AG04450 (cell line): ENCODE measurements around the gene ADGRA1. TPM values are rescaled to one million over a fixed set of nuclear protein-coding genes. Genes with fewer than 3 reads are reported as not detected.

ENCODE experiments used
- CTCF ChIA-PET: fragments of 300-600, 350-600 bp; formaldehyde crosslinking; extraction: SDS; loops from one replicate; lab custom pipeline; 2022; ENCODE audit warnings: antibody characterized with exemption, inconsistent platforms; lab: Charles Lee
- POLR2A ChIA-PET: fragments of 350-600 bp; formaldehyde crosslinking; extraction: SDS; loops from one replicate; lab custom pipeline; 2021; ENCODE audit warnings: antibody characterized with exemption, inconsistent platforms; lab: Yijun Ruan, JAX
- DNase-seq: peaks from one replicate; pipeline ENCODE4 v3.0.0-alpha.2; 2011; ENCODE audit warnings: low read depth, low spot score
- H3K27ac ChIP-seq: one replicate; pipeline ENCODE4 v1.5.1; 2012; ENCODE audit warnings: low read depth, low read length, control low read depth
- H3K27me3 ChIP-seq: one replicate; pipeline ENCODE4 v1.6.0; 2012; ENCODE audit warnings: low read length; ENCODE audit not compliant: control insufficient read depth, insufficient read depth
- H3K4me3 ChIP-seq: 2 replicates; pipeline ENCODE4 v1.5.1; 2011; ENCODE audit warnings: mild to moderate bottlenecking, low read depth, low read length, control low read depth
- H3K9me3 ChIP-seq: 2 replicates; pipeline ENCODE4 v1.5.1; 2012; ENCODE audit warnings: low read length; ENCODE audit not compliant: control insufficient read depth, insufficient read depth
- CTCF ChIP-seq: IDR thresholded peaks from 2 replicates; pipeline ENCODE4 v1.5.1; 2011; ENCODE audit warnings: low read depth, low read length, control low read depth, inconsistent platforms
- polyA plus RNA-seq: library from polyadenylated mRNA; depleted of rRNA; stranded (reverse); fragments of >200 nt; gene quantifications from 2 replicates; pipeline ENCODE4 v1.2.3, GENCODE V29; 2011; rRNA removed

ADGRA1 gene
- polyA plus RNA-seq, 1 experiment: not detected

- TF ChIP-seq CTCF: no peak
- no peak overlapping the region for H3K4me3 ChIP-seq
- POLR2A ChIA-PET: no interaction called here
- no peak for DNase-seq
- peaks cover 89% of the 10 kb centered on the region for H3K9me3 ChIP-seq
- no peak overlapping the region for H3K27ac ChIP-seq
- H3K27me3 ChIP-seq: no peaks in the 10 kb centered on the region
- CTCF ChIA-PET: no interaction called here
Observed at GRCh38 chr10:133180192-133180964, 92.7 kb downstream of the ADGRA1 start.

- POLR2A ChIA-PET: no interaction called here
- Histone ChIP-seq H3K27ac (no peak overlapping the region), H3K9me3 (peaks cover 94% of the 10 kb centered on the region), H3K4me3 (no peak overlapping the region), H3K27me3 (no peaks in the 10 kb centered on the region)
- no peak for TF ChIP-seq CTCF
- no peak for DNase-seq
- CTCF ChIA-PET: no interaction called here
Observed at GRCh38 chr10:133180965-133181639, 93.4 kb downstream of the ADGRA1 start.

Other genes with a start within 250 kb of the ADGRA1 start
- gene CFAP46, start 145.4 kb upstream of the ADGRA1 start, polyA plus RNA-seq: 1.7 and 2.7 TPM in 2 replicates
- 0.46 and 0.56 TPM in 2 replicates for gene KNDC1, start 72.3 kb downstream of the ADGRA1 start, polyA plus RNA-seq
- not detected in 2 replicates for gene UTF1, start 142.3 kb downstream of the ADGRA1 start, polyA plus RNA-seq
- not detected in 2 replicates for gene VENTX, start 149.9 kb downstream of the ADGRA1 start, polyA plus RNA-seq
- gene ADAM8, start 188.9 kb downstream of the ADGRA1 start, polyA plus RNA-seq: 0.25 and 0.36 TPM in 2 replicates
- gene TUBGCP2, start 220.9 kb downstream of the ADGRA1 start, polyA plus RNA-seq: 40.0 and 45.1 TPM in 2 replicates
- 21.6 and 31.3 TPM in 2 replicates for gene ZNF511, start 221.0 kb downstream of the ADGRA1 start, polyA plus RNA-seq
- 0.16 and 0.41 TPM in 2 replicates for gene CALY, start 249.0 kb downstream of the ADGRA1 start, polyA plus RNA-seq